ENCODE results near the gene OGA.

The OGA gene

DNA sequence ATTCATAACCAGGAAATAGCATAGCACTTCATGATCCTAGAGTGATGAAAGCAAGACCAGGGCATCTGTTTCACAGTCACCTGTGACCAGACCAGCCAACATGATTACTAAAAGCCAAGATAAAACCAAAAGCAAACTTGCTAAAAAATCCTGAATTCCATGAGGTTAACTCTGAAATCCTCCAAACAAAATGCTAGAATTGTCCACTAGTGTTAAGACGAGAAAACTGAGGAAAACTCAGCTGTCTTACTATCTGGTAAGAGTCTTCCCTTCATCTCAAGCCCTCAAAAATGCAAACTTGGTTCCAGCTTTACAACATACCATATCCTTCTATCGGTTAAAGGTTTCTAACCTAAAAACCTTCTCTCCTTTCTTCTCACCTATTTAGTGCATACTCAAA is 33.7 kb downstream of the OGA start:
- TF ChIP-seq, protein P1, sequence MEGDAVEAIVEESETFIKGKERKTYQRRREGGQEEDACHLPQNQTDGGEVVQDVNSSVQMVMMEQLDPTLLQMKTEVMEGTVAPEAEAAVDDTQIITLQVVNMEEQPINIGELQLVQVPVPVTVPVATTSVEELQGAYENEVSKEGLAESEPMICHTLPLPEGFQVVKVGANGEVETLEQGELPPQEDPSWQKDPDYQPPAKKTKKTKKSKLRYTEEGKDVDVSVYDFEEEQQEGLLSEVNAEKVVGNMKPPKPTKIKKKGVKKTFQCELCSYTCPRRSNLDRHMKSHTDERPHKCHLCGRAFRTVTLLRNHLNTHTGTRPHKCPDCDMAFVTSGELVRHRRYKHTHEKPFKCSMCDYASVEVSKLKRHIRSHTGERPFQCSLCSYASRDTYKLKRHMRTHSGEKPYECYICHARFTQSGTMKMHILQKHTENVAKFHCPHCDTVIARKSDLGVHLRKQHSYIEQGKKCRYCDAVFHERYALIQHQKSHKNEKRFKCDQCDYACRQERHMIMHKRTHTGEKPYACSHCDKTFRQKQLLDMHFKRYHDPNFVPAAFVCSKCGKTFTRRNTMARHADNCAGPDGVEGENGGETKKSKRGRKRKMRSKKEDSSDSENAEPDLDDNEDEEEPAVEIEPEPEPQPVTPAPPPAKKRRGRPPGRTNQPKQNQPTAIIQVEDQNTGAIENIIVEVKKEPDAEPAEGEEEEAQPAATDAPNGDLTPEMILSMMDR (IDR thresholded peaks at IDR 0.05; ENCODE audit: insufficient read depth, low read depth, low read length, missing control alignments) = no peak
- no peak for DNase-seq (ENCODE audit: low read depth)
- H3K4me3 ChIP-seq (ENCODE audit: low read length) = no peak overlapping the region

DNA sequence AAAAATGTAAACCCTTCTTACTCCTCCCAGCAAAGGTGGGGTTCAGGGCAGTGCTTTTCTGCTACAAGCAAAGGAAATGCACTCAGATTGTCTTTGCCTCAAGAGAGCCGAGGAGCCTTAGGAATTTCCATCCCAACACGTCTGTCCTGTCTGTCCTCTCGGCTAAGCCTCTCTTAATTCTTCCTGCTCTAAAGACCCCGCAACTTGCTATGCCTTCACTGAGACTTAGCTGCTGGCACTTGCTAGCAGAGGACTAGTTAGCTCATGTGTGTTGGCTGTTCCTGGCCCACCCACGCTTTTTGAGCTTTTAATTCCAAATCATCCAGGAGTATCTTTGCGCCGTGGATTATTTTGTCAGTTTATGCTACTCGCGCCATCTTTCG is 34.5 kb downstream of the OGA start:
- peak; percentile 22 for DNase-seq (ENCODE audit: low read depth)
- TF ChIP-seq, protein P1 (IDR thresholded peaks at IDR 0.05; ENCODE audit: insufficient read depth, low read depth, low read length, missing control alignments) = no peak
- H3K4me3 ChIP-seq (ENCODE audit: low read length) = peak overlapping the region; percentile 86

DNA sequence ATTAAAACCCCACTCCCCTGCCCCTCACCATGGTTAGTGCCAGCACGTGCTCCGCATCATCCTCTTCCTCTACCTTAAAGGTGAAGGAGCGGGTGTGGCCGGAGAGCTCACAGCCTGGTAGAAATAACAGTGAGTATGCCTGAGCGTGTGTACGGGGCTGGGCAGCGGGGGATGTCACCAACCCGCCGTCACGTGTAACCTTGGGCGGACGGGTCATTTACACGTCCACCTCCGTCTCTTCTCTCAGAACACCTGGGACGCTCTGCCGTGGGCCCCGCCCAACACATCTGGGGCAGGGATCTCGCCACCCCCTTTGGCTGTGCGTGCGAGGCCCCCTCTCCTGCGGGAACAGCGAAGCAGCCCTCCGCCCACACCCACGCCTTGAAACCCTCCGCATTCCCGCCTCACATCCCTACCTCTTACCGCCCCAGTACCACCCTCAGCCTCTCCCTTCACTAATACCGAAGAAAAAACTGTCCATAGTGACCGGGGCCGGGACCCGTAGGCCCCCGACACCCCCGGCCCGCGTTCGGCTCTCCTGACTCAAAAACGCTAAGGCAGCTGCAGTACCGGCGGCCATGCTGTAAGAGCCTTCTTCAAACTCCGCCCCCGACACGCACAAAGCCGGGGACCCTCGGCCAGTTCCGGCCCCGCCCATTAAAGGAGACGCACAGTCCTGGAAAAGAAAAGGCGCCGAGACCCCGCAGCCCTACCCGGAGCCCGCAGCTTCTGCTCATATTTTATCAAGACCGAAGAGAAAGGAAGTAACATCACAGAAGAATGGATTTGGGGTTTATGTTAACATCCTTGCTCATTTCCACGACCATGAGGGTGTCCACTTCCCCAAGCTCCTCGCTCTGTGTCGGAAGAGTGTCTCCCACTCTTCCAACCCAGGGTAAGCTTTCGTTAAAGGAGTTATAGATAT is 35.2 kb downstream of the OGA start, which contains the start of gene NPM3:
TSS of gene NPM3 (minus strand) at position 636 of the 925 bp plus-strand sequence. CDS start at position 580, 56 bp downstream.
- DNase-seq (ENCODE audit: low read depth) = peak; percentile 76
- TF ChIP-seq, protein P1 (IDR thresholded peaks at IDR 0.05; ENCODE audit: insufficient read depth, low read depth, low read length, missing control alignments) = no peak
- H3K4me3 ChIP-seq (ENCODE audit: low read length) = peak within 1 kb of the TSS; percentile 86

DNA sequence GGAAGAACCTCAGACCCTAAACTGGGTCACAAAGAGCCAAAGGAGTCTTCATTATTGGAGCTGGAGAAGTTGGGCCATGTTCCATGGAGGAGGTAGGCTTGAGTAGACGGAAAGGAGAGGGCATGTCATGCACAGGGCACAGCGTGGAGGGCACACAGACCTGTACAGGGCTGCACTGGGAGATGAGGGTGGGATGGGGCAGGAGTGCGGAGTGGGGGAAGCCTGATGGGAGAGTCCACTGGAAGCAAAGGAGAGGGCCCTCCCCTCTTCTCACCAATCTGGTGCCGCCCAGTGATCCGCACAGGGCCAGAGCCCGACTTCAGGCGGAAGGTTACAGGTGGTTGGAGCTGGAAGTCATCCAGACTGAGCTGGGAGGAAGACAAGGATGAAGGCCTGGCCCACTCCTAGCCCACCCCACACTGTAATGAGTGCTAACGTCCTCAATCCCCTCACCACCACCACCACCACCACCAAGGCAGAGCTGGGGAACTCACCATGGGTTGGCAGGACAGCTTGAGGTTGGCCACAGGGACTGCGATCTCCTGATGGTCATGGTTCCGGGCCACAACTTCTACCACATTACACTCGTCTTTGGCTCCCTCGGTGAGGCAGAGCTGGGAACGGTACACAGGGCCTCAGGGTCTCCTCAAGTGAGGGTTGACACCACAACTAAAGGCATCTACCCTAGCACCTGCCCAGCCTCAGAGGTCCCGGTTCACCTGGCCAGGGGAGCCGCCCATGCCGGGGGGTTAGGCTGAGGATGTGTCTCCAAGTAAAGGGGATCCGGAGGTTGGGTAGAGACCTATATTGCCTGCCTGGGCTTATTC is 36.0 kb downstream of the OGA start:
- TF ChIP-seq, protein P1 (IDR thresholded peaks at IDR 0.05; ENCODE audit: insufficient read depth, low read depth, low read length, missing control alignments) = no peak
- peak overlapping the region; percentile 86 for H3K4me3 ChIP-seq (ENCODE audit: low read length)

DNA sequence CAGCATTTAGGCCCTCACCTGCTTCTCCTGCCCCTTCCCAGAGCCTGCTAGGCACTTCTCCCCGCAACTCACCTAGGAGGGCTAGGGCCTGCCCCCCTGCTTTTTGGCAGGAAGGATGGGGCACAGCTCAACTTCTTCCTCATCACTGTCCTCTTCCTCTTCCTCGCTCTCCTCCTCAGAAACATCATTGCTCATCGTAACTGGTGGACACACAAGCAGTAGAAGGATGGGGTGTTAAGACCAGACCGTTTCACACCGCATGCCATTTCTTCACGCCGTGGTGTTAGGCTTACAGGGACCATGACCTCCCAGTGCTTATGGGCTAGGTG is 36.6 kb downstream of the OGA start:
- no peak overlapping the region for H3K4me3 ChIP-seq (ENCODE audit: low read length)

More for the DNA sequence above, 36.0 kb downstream of the OGA start:
- no peak for DNase-seq (ENCODE audit: low read depth)

DNA sequence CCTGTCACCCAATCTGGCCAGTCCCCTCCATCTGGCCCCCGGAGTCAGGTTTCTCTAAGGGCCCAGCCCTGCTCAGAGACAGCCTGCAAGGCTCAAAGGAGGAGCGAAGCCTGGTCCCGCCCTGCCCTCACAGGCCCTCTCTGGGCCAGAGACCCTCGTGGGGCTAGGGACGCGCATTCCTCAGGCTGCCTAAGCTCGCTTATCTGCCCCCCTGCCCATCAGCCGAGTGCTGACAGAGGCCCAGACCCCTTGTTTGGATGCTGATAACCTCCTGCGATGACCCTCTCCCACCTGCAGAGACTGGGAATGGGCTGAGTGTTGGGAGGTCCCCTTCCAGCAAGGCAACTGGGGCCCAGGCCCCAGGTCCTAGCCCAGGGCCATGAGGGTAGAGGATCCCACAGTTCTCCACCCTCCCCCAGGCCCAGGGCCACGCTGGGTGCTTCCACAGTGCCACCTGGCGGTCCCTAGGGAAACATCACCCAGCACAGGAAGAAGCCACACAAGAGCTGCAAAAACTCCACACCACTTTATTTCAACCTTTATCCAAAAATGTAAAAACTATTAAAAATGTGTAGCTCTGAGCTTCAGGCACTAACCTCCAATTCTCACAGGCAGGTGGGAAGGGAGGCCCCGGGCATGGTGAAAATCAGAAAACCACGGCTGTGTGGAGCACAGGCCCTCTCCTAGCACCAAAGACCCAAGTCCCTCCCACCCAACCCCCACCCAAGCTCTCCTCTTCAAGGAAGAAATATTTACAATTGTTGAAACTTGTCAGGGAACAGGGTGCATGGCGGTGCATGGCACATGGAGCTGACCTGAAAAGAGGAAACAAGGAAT is 37.2 kb downstream of the OGA start:
- DNase-seq (ENCODE audit: low read depth) = peak; percentile 72
- TF ChIP-seq, protein P1 (IDR thresholded peaks at IDR 0.05; ENCODE audit: insufficient read depth, low read depth, low read length, missing control alignments) = peak; percentile 97
- no peak overlapping the region for H3K4me3 ChIP-seq (ENCODE audit: low read length)

More for the DNA sequence above, 36.6 kb downstream of the OGA start:
- no peak for DNase-seq (ENCODE audit: low read depth)
- TF ChIP-seq, protein P1 (IDR thresholded peaks at IDR 0.05; ENCODE audit: insufficient read depth, low read depth, low read length, missing control alignments) = no peak
